SKM-1 treated with dmso at 0.1 percent for 144 hours (cell line): ENCODE measurements around the gene CCSER1.
"Not testable (repeated sequence)": the region's sequence is repeated elsewhere in the genome, so short reads cannot be mapped to it uniquely, and the experiment has no call there.

ENCODE experiments used
- DNase-seq: peaks from one replicate; lab custom pipeline; 2025; ENCODE audit not compliant: unreplicated experiment; lab: John Stamatoyannopoulos, UW

Gene CCSER1

DNA sequence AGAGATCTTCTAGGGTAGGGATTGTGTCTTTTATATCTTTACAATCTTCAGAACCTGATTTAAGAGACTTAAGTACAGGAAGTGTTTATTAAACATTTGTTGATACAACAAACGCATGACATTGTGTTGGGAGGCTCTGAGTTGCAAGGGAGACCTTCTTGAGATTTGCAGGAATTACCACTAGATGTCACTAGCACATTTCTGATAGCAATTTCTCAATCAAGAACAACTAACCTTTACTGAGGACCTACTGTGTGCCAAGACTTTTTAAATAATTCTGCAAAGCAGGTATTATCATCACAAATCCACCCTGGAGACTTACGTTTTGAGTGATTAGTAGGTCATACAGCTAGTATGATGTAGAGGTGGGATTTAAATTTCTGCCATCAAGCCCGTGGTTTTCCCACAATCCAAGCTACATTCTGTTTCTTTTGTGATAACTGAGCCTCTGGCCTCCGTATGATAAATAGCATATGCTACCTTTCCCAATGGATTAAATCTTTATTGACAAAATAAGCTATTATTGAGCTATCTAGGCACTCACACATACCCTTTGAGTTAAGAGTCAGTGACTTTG, 986.0 kb downstream of the CCSER1 start:
- DNase-seq: peak; percentile 4

DNA sequence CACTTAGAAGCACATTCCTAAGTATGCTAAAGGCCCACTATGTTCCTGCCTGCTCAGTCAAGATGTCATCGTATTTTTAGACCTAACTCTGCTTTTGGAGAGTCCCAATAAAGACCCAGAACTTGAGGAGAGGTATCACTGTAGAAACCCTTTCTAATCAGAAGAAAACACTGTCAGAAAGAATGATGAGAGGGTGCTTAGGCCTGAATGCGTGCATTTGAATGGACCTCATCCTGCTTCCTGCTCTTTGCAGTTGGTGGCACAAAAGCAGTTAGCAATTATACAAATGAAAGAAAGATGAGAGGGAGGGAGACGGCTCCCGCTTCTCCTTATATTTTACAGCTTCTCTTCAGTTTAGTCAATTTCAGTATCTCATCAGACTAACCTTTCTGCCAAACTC, 987.2 kb downstream of the CCSER1 start:
- DNase-seq: no peak

DNA sequence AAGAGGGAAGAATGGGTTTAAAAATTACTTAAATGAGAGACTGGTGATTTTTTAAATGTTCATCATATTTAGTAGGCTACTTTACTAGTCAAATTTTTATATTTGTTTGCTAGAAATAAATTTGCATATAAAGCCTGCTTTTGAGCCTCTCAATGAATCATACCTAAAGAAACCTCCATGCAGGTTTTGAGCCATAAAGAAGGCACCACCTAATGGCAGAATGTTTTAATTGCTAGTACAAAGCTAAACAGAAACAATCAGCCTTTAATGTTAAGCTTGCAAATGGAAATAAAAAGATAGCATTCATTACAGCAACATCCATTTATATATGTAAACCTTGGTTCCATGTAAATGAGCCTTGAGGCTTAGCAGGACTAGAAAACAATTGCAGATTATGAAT, 989.7 kb downstream of the CCSER1 start:
- DNase-seq: no peak

DNA sequence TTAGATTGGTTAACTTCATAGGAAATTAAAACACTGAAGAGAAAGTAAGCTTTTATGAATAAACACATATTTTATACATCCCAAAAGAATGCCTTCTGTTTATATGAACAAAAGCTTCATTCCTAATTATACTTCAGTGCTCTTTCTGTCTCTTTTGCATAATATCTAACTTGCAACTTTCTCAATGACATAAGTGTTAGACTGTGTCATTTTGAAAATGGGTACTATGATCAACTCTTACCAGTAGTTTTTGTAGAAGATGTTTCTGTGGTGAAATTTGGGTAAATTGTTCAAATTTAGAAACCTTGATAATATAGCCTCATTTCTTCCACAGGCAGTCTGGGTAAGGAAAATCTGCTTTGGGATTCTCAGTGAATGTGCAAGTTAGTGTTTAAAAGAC, 991.4 kb downstream of the CCSER1 start:
- no peak for DNase-seq

DNA sequence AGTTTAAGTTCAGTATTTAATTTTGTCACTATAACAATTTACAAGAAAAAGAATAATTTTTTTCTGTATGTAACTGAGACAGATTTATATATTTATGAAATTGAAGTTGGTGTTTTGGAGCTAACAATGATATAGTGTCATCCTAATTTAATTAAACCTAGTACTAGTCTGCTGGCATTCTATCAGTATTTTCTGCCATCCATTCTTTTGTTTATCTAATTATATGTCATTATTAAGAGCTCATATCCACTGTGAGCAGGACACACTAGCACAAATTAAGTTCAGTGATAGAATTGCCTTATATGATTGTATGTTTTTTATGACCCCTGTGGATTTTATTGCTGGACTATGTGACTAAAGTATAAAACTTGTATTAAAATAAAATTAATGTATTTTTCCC, 996.5 kb downstream of the CCSER1 start:
- DNase-seq: no peak

DNA sequence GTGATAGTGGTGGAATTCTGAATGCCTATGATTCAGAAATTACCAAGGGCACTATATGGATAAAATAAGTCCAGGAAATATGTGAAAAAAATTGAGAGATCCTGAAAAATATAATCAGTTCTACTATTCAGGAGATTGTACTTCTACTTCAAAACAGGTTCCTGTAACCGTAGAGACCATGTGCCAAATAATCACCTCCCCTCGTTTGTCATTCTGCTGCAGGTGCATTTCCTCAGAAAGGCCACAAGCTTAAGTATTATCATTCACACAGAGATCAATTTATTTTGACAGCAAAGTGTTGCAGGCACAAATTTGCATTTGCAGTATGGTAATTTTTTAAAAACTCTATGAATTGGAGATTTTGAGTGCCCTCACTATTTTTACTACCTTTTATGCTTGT, 1000.0 kb downstream of the CCSER1 start:
- no peak for DNase-seq

DNA sequence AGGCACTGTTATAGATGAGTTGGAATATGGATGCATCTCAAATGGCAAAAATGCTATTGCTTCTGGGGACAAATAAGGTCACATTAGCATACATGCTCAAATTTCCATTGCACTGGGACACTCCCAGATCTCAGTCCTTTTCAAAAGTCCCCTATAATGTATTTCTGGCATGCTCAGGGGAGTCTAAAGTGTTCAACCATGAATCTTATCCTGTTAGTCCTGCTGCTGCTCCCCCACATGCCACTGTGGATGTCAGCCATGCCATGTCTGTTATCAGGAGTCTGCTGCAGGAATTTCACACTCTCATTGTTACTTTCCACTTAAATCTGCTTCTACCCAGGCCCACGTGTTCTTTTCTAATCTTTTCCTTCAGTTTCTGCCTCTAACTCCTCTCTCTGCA, 1000.6 kb downstream of the CCSER1 start:
- DNase-seq: no peak

DNA sequence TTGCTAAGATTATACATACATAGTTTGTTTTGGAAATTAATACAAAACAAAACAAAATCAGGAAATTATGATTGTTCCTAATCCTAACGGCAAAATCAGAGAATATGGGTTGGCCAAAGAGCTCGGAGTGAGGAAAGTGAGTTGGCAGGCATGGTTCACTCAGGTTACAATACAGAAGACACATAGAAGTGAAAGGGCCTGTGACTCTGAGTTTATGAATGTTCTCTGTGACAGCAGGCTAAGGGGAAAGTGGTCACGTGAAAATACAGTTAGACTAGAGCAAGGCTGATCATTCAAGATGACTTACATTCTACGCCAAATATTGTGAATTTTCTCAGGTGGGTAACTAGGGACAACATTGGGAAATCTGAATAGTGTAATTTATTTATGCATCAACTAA, 1001.3 kb downstream of the CCSER1 start:
- DNase-seq: no peak

DNA sequence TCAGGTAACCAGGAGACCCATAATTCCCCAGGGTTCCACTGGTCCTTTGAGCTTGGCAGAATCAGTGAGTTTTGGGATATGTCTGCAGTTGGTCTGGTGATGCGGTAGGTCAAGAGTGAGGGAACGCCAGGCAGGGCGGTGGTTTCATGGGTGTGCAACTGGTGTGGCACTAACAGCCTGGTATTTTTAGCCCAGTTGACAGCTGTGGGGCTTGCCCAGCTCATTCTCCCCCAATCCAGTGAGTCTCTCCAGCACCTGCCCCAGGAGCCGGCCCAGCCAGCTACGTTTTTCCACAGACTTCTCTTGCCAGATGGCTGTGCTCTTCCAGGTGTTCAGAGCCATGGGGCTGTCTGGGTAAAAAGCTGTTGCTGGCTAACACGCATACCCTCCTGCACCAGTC, 1019.9 kb downstream of the CCSER1 start:
- DNase-seq: no peak

DNA sequence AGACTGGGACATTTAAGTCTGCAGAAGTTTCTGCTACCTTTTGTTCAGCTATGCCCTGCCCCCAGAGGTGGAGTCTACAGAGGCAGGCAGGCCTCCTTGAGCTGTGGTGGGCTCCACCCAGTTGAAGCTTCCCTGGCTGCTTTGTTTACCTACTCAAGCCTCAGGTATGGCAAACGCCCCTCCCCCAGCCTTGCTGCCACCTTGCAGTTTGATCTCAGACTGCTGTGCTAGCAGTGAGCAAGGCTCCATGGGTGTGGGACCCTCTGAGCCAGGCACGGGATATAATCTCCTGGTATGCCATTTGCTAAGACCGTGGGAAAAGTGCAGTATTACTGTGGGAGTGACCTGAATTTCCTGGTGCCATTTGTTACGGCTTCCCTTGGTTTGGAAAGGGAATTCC, 1026.8 kb downstream of the CCSER1 start:
- DNase-seq: not testable (repeated sequence)

DNA sequence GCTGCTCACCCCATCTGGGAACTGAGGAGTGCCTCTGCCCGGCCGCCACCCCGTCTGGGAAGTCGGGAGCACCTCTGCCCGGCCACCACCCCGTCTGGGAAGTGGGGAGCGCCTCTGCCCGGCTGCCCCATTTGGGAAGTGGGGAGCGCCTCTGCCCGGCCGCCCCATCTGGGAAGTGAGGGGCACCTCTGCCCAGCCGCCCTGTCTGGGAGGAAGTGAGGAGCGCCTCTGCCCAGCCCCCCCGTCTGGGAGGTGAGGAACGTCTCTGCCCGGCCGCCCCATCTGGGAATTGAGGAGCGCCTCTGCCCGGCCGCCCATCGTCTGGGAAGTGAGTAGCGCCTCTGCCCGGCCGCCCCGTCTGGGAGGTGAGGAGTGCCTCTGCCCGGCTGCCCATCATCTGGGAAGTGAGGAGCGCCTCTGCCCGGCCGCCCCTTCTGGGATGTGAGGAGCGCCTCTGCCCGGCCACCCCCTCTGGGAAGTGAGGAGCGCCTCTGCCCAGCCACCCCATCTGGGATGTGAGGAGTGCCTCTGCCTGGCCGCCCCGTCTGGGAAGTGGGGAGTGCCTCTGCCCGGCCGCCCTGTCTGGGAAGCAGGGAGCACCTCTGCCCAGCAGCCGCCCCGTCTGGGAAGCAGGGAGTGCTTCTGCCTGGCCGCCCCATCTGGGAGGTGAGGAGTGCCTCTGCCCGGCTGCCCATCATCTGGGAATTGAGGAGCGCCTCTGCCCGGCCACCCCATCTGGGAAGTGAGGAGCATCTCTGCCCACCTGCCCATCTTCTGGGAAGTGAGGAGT, 1040.9 kb downstream of the CCSER1 start:
- DNase-seq: not testable (repeated sequence)

DNA sequence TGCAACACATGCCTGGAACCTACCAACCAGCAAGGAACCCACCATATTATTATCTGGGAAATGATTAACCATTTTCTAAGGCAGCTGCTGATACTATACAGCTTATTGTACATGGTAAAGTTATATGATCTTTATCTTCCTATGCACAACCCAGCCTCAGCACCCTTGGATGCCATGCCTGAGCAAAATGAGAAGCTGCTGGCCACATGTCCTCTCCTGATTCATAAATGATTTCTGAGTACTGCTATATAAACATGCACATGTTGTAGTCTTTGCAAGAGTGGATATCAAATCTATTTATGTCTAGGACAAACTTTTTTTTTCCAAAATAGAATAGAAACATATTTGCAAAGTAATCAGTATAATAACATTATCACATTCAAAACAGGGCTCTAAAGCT, 1043.6 kb downstream of the CCSER1 start:
- DNase-seq: no peak

DNA sequence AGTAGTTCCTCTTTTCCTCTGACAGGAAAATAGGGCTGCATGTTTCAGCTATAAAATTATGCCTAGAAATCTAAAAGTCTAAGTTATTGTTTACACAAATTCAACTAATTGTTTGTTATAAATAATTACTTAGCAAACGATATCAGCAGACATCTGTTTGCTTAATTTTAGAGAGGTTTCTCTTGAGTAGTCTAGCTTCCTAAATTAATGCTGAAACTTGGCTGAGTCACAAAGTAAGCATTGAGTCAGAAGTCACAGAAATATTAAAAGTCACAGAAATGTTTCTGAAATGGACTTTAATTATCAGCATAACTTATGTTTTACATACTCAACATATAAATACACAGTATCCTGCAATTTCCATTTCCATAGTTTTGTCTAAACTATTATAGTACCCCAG, 1044.0 kb downstream of the CCSER1 start:
- DNase-seq: no peak

DNA sequence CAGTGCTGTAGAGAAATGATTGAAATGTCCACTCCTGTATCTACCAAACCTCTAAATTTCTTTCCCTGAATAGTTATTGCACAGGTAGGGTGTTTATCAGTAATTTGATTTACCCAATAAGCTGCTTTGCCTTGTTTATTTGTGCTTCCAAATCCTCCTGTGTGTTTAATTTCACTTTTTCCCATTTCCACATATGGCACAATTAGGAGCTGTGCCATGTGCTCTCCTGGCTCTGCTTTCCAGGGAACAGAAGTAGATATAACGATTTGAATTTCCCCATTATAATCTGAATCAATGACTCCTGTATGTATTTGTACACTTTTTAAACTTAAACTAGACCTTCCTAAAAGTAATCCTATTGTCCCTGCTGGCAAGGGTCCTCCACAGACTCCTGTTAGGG, 1057.9 kb downstream of the CCSER1 start:
- not testable (repeated sequence) for DNase-seq

DNA sequence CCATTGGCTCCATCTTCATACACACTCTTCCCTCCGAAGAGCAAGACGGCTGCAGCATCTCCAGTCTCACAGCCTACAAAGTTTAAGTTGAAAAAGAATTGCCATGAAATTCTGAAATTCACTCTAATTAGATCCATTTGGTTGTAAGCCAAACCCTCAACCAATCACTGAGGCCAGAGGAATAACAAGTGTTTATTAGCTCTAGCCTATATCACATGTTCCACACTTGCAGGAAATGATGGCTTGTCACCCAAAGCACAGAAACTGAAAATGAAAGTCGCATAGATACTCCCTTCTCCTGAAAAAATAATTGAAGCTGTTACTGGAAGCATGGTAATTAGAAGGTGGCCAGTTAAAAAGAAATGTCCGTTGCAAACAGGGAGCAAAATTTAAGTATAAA, 1071.8 kb downstream of the CCSER1 start:
- no peak for DNase-seq

DNA sequence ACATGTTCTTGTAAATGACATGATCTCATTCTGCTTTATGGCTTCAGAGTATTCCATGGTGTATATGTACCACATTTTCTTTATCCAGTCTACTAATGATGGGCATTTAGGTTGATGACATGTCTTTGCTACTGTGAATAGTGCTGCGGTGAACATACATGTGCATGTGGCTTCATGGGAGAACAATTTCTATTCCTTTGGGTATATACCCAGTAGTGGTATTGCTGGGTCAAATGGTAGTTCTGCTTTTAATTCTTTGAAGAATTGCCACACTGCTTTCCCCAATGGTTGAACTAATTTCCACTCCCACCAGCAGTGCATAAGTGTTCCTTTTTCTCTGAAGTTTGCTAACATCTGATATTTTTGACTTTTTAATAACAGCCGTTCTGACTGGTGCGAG, 1080.3 kb downstream of the CCSER1 start:
- DNase-seq: no peak

DNA sequence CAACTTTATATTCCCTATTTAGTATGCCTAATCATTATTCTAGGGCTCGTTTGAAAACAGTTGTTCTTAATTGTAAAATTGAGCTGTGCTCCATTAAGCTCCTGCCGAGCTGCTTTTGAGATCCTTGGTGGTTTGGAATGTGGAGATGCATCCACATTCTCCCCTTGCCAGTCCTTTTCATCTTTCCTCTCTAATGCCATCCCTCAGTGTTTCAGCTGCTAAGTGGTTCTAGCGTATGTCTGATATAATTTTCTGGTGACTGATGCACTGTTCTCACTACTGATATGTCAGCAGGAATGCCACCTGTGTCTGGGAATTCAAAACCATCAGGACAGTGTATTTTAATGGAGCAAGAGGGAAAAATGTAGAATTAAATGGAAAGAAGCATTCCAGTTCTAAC, 1085.0 kb downstream of the CCSER1 start:
- no peak for DNase-seq

DNA sequence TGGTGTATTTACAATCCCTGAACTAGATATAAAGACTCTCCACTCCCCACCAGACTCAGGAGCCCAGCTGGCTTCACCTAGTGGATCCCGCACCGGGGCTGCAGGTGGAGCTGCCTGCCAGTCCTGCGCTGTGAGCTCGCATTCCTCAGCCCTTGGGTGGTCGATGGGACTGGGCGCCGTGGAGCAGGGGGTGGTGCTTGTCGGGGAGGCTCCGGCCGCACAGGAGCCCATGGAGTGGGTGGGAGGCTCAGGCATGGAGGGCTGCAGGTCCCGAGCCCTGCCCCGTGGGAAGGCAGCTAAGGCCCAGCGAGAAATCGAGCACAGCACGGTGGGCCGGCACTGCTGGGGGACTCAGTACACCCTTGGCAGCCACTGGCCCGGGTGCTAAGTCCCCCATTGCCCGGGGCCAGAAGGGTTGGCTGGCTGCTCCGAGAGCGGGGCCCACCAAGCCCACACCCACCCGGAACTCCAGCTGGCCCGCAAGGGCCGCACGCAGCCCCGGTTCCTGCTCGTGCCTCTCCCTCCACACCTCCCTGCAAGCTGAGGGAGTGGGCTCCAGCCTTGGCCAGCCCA, 1090.7 kb downstream of the CCSER1 start:
- not testable (repeated sequence) for DNase-seq

DNA sequence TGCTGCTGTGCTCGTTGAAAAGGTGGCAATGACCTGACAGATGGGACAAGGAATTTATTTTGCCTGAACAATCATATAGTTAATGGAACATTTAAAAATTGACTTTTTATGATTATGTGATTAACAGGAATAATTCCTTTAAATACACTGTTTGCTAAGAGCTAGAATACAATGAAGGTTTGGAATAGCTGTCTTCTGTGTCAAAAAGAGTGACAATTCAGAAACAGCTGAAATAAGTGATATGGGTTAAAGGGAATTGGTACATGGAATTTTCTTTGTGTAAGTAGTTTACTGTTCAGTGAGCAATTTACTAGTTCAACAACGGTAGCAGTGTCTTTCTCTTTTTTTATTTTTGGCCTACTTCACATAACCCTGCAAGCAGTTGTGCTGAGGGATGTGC, 1093.1 kb downstream of the CCSER1 start:
- no peak for DNase-seq

DNA sequence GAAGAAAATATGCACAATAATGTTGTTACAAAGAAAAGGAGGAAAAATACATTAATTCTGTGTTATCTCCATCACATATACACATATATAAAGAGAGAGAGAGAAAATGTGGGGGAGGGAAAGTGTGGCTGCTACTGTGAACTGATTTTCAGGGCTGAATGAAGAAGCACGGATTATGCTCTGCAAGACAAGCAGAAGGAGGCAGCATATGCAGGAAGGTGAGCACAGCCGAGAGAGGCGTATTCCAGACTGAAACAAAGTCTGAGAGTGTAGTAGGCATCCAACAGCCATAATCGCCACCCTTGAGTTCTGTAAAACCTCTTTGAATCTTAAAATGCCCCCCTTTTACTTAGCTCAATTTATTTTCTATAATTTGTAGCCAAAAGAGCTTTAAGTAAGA, 1094.8 kb downstream of the CCSER1 start:
- no peak for DNase-seq

DNA sequence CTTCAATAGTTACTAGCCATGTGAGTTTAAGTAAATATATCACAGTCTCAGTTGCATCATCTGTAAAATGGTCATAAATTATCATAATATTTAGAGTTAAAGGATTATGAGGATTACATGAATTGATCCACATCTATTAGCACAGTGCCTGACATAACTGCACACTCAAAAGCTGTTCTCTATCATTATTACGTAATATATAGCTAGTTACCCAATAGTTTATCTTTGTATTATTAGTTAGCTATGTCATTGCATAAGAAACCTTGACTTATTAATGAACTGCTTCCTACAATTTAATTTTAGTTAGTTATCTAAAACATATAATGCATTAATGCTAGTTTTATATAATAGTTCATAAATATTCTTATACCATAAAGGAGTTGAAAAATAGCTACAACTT, 1099.7 kb downstream of the CCSER1 start:
- no peak for DNase-seq

DNA sequence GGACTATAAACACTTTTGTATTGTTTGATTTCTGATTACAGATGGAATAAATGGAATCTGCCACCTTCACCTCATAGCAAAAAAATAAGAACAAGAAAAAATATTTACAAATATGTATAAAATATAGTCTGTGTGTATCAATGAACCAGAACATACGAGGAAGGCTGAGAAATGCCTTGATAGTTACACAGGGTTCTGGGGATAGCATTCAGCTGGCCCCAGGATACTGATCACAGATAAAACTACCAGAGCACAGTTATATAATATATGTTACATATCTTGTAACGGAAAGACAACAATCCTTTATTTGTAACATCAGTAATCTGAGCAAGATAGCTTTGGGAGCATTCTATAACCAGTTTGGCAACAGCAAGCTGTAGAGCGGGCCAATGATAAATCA, 1101.5 kb downstream of the CCSER1 start:
- DNase-seq: no peak

DNA sequence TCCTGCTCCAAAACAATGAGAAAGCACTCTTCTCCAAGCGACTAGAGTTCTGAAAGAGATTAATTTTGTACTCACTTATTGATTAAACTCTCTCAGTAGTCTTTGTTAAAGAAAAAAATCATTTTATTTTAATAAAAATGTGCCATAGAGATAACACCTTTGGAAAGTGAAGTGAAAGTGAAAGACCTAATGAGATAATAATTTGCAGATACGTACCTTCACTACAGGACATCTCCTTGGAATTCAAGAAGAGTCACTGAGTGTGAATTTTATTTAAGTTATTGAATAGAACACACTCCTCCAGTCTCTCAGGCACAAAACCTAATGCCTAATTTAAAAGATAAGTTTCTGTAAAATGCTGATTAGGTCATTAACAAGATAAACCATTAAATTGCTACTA, 1106.0 kb downstream of the CCSER1 start:
- no peak for DNase-seq
